HG02943 (cell line): Measurements from ENCODE around the gene PHF21A.

Experiments
- ATAC-seq: cut with Tn5 transposase; IDR thresholded peaks from one replicate; pipeline ENCODE4 v1.9.1; 2021; ENCODE audit warnings: mild to moderate bottlenecking, low read depth, moderate library complexity; ENCODE audit not compliant: unreplicated experiment

PHF21A gene

DNA sequence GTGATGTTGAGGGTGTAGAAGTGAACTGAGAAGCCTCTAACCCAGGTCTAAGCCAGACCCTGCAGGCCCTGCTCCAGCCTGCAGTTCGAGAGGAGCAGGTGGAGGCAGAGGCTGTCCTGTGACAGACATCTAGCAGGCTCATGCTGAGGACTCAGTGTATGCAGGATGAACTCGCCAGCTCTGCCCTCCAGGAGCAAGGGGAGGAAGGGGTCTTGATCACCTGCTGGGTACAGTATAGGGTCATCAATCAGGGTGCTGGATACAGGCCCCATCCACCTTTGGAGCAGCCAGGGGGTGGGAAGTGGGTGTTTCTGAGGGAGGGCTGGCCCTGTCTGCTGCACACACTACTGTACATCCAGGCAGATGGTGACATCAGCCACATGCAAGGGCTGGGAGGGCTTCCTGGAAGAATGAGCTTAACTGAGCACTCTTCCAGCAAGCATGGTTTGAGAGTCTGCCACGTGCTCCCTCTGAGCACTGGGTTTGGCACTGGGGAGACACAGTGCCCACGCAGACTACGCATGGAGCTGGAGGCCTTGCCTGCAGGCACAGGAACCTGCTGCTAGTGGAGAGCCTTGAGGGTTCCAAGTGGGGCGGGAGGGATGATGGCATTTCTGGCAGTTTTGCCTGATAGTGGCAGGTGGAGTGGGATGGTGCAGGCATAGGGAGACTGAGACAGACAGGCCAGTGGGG lies 226.6 kb downstream of the PHF21A start:
- ATAC-seq, result no peak

DNA sequence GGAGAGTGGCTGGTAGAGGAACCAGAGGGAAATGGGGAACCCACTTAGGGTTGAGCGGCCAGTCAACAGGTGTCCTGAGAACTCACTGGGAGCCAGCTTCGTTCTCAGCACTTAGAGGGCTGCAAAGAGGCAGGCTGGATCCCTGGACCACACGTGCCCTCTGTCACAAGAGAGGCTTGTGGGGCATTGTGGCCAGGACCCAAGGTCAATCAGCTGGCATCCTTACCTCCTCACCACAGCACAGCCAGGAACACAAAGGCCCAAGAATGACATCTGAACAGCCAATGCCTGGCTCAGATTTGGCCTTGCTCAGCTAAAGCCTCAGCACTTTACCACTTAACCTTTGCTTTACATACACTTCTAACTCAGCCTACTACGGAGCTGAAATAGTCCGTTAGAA lies 228.4 kb downstream of the PHF21A start:
- no peak for ATAC-seq

GRCh38 chr11:45890886-45891550 lies 230.2 kb downstream of the PHF21A start:
- no peak for ATAC-seq

DNA sequence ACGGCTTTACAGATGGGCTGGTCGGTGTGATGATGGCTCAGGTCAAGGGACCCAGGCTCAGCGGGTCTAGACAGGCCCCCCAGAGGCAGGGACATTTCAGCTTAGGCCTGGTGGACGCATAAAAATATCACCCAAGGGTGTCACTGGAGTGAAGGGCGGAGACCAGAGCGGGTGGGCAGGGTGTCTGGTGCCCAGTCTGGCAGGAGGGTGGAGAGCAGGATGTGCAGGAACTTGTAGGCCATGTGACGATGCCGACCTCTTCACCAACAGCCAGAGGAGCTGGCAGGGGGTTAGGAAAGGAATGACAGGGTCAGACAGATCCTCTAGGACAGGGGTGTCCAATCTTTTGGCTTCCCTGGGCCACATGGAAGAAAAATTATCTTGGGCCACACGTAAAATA lies 231.3 kb downstream of the PHF21A start:
- no peak for ATAC-seq

DNA sequence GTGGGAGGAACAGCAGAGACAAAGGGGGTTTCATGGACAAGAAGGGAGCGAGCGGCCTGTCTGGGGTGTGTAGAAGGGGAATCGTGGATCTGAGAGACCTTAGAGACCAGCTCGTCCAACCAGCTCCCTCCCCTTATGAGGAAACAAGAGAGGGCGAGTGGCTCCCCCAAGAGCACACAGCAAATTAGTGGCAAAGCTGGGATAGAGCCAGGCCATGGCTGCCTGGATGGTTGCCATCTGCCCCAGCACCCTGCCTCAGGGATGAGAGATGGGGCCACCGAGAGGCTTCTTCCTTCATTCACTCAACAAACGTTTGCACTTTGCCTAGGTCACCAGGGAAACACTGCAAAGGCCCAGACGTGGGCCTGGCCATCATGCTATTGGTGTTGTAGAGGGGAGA lies 231.7 kb downstream of the PHF21A start:
- ATAC-seq, result no peak

- ATAC-seq, result no peak
Observed at GRCh38 chr11:45887587-45887986, 233.7 kb downstream of the PHF21A start.

- ATAC-seq, result no peak
Observed at GRCh38 chr11:45886816-45887520, 234.3 kb downstream of the PHF21A start.

- no peak for ATAC-seq
Observed at GRCh38 chr11:45885921-45886721, 235.1 kb downstream of the PHF21A start.

DNA sequence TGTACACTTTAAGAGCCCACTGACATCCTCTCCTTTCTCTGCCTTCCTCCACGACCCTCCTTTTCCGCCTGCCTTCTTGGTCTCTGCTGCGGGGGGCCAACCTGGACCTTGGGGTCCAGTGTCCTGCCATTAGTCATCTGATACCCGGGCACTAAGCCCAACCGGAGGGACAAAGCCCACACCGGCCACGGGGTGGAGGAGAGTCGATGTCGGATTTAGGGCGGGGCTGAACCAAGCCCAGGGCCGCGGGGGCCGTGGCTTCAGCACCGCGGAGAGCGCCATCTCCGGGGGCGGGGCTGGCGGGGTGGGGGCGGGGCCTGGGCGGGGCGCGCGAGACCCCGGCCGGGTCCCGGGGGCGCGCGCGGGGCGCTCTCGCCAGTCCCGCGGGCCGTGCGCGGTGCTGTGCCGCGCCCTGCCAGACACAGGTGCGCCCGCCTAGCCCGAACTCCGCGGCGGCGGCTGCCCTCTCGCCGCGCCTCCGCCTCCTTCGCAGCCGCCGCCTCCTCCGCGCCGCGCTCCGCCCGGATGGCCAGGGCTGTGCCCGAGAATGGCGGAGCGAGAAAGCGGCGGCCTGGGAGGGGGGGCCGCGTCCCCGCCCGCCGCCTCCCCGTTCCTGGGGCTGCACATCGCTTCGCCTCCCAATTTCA lies 235.9 kb downstream of the PHF21A start, which contains the start of gene MAPK8IP1:
MAPK8IP1 (plus strand) TSS at position 378 of the 647 bp plus-strand sequence; CDS start at position 548, 170 bp downstream.
- no peak for ATAC-seq

DNA sequence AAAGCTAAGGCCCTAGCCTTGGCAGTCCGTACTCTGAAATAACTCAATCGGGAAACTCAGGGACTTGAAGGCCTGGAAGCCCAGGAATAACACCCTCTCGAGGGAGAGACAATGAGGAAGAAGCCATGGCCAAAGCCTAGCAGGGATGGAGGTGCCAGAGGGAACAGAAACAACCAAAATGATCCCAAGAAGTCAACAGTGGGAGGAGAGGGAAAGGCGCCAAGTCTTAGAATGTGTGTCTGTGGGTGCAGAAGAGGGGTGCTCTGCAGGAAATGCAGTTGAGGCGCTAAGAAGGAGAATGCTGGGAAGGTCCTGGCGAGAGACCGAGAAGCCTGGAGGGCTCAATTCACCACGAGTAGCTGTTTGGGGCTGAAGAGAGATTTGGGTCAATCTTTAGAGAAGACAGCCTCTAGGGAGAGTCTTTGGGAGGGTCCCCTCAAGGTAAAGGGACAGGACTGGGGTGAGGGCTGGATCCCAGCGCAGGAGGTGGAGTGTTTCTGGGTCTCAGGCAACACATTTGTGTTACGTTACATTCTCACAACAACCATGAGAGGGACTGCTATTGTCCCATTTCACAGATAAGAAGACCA lies 236.6 kb downstream of the PHF21A start:
- no peak for ATAC-seq
